DND-41 (cell line): Measurements from ENCODE around the gene RPA1.
A peak's percentile ranks its signal among the peaks of the same experiment; 100 is the strongest.

Source experiments
- ATAC-seq: fragments of 200-7000 bp; cut with Tn5 transposase; 3 replicates; pipeline ENCODE4 v1.9.1; 2021; ENCODE audit warnings: low read depth; ENCODE audit not compliant: insufficient read depth
- DNase-seq: peaks from one replicate; pipeline ENCODE4 v3.0.0-alpha.2; 2020
- H2AFZ ChIP-seq: 2 replicates; pipeline ENCODE4 v1.6.0; 2012; ENCODE audit warnings: low read depth, low read length
- H3K27ac ChIP-seq: 2 replicates; pipeline ENCODE4 v1.5.1; 2012; ENCODE audit warnings: low read length, inconsistent platforms
- H3K27me3 ChIP-seq: fragments of 200-600 bp; sonication (generic); 2 replicates; pipeline ENCODE4 v1.6.0; 2012; ENCODE audit warnings: low read length, mild to moderate bottlenecking, inconsistent platforms; ENCODE audit not compliant: insufficient read depth, poor library complexity
- H3K36me3 ChIP-seq: 2 replicates; pipeline ENCODE4 v1.5.1; 2012; ENCODE audit warnings: low read length, inconsistent platforms; ENCODE audit not compliant: insufficient read depth
- H3K4me1 ChIP-seq: 2 replicates; pipeline ENCODE4 v1.5.1; 2012; ENCODE audit warnings: mild to moderate bottlenecking, low read length; ENCODE audit not compliant: insufficient read depth
- H3K4me2 ChIP-seq: 2 replicates; pipeline ENCODE4 v1.6.0; 2012; ENCODE audit warnings: mild to moderate bottlenecking, moderate library complexity, low read length, inconsistent platforms; ENCODE audit not compliant: insufficient read depth
- H3K4me3 ChIP-seq, 2 experiments: fragments of 200-600 bp in 1 of 2; shearing (Covaris generic) in 1 of 2; 2 replicates each; pipeline ENCODE4 v1.5.1; 2012 to 2016; ENCODE audit warnings: inconsistent platforms in 2 of 2, low read length in 2 of 2, mild to moderate bottlenecking in 2 of 2, low read depth in 1 of 2, moderate library complexity in 1 of 2
- H3K79me2 ChIP-seq: 2 replicates; pipeline ENCODE4 v1.6.0; 2012; ENCODE audit warnings: low read length, inconsistent platforms; ENCODE audit not compliant: insufficient read depth
- H3K9ac ChIP-seq: 2 replicates; pipeline ENCODE4 v1.6.0; 2012; ENCODE audit warnings: low read depth, mild to moderate bottlenecking, inconsistent platforms, low read length, moderate library complexity
- H3K9me3 ChIP-seq: 2 replicates; pipeline ENCODE4 v1.5.1; 2012; ENCODE audit warnings: low read length, moderate library complexity, mild to moderate bottlenecking, inconsistent platforms; ENCODE audit not compliant: insufficient read depth, severe bottlenecking
- H4K20me1 ChIP-seq: 2 replicates; pipeline ENCODE4 v1.6.0; 2012; ENCODE audit warnings: low read length; ENCODE audit not compliant: insufficient read depth
- EZH2 ChIP-seq: IDR thresholded peaks from 3 replicates; pipeline ENCODE4 v1.6.1; 2012; ENCODE audit warnings: borderline replicate concordance, low read depth, mild to moderate bottlenecking, moderate library complexity, low read length, inconsistent platforms; ENCODE audit not compliant: severe bottlenecking
- TF ChIP-seq, protein P1 (sequence below): IDR thresholded peaks from 2 replicates; pipeline ENCODE4 v1.5.1; 2012; ENCODE audit warnings: borderline replicate concordance, low read length, moderate library complexity, mild to moderate bottlenecking; ENCODE audit not compliant: poor library complexity, severe bottlenecking; ENCODE audit errors: extremely low read depth

The RPA1 gene

DNA sequence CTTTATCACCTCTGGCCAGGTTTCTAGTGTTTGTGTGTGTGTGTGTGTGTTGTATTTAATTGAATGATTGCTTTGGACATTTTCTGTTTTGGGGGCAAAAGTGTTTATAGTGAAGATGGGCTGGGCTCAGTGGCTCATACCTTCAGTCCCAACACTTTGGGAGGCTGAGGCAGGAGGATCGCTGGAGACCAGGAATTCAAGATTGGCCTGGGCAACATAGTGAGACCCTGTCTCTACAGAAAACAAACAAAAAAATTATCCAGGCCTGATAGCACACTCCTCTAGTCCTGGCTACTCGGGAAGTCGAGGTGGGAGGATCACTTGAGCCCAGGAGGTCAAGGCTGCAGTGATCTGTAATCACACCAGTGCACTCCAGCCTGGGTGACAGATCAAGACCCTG, 37.5 kb downstream of the RPA1 start:
- no peaks in the 10 kb centered on the region for H3K27me3 ChIP-seq
- H3K4me3 ChIP-seq: no peak overlapping the region
- no peak for ATAC-seq
- no peak overlapping the region for H3K27ac ChIP-seq
- no peak overlapping the region for H2AFZ ChIP-seq
- peaks cover 45% of the 10 kb centered on the region for H3K4me1 ChIP-seq
- no peak overlapping the region for H3K9ac ChIP-seq
- no peak for DNase-seq
- H3K4me2 ChIP-seq: no peak overlapping the region
- H3K36me3 ChIP-seq: peaks cover 44% of the 10 kb centered on the region
- peaks cover 9% of the 10 kb centered on the region; the same call in 1 of the 2 replicates for H4K20me1 ChIP-seq
- TF ChIP-seq, protein P1, sequence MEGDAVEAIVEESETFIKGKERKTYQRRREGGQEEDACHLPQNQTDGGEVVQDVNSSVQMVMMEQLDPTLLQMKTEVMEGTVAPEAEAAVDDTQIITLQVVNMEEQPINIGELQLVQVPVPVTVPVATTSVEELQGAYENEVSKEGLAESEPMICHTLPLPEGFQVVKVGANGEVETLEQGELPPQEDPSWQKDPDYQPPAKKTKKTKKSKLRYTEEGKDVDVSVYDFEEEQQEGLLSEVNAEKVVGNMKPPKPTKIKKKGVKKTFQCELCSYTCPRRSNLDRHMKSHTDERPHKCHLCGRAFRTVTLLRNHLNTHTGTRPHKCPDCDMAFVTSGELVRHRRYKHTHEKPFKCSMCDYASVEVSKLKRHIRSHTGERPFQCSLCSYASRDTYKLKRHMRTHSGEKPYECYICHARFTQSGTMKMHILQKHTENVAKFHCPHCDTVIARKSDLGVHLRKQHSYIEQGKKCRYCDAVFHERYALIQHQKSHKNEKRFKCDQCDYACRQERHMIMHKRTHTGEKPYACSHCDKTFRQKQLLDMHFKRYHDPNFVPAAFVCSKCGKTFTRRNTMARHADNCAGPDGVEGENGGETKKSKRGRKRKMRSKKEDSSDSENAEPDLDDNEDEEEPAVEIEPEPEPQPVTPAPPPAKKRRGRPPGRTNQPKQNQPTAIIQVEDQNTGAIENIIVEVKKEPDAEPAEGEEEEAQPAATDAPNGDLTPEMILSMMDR: no peak
- no peak for TF ChIP-seq EZH2
- H3K9me3 ChIP-seq: no peaks in the 10 kb centered on the region
- H3K79me2 ChIP-seq: peaks cover 17% of the 10 kb centered on the region; the same call in 1 of the 2 replicates

DNA sequence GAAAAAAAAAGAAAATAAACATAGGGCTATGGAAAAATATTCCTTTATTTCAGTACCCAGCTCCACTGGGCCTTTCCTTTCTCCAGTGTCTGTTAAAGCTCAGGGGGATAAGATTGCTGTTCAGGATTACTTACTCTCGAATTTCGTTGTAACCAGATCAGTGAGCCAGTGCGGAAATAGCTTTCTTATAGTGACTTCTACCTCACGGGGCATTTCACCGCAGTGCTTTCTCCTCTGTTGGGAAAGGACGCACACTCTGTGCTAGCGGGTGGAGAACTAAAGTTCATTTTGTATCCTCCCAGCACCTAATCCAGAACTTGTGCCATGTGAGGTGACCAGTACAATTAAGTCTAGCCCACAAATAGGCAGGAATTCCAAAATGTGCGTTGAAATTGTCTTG, 38.3 kb downstream of the RPA1 start:
- Histone ChIP-seq H3K79me2 (peaks cover 20% of the 10 kb centered on the region; the same call in 1 of the 2 replicates), H2AFZ (no peak overlapping the region), H3K9me3 (no peaks in the 10 kb centered on the region), H3K4me1 (peaks cover 53% of the 10 kb centered on the region), H3K4me3 (no peak overlapping the region), H3K9ac (no peak overlapping the region), H3K27me3 (no peaks in the 10 kb centered on the region), H3K27ac (no peak overlapping the region), H4K20me1 (peaks cover 9% of the 10 kb centered on the region; the same call in 1 of the 2 replicates), H3K36me3 (peaks cover 51% of the 10 kb centered on the region), H3K4me2 (no peak overlapping the region)
- no peak for DNase-seq
- no peak for ATAC-seq
- TF ChIP-seq, protein P1: no peak
- no peak for TF ChIP-seq EZH2

GRCh38 chr17:1870592-1870991, 40.8 kb downstream of the RPA1 start:
- Histone ChIP-seq H3K4me2 (peak overlapping the region; percentile 50), H4K20me1 (peaks cover 9% of the 10 kb centered on the region; the same call in 1 of the 2 replicates), H3K4me3 (no peak overlapping the region), H3K27me3 (no peaks in the 10 kb centered on the region), H3K36me3 (peaks cover 69% of the 10 kb centered on the region), H3K79me2 (peaks cover 20% of the 10 kb centered on the region; the same call in 1 of the 2 replicates), H3K9ac (no peak overlapping the region), H2AFZ (no peak overlapping the region), H3K27ac (peak overlapping the region; percentile 76), H3K4me1 (peaks cover 53% of the 10 kb centered on the region), H3K9me3 (no peaks in the 10 kb centered on the region)
- ATAC-seq (peak; percentile 89), DNase-seq (peak; percentile 28)
- TF ChIP-seq EZH2: no peak
- TF ChIP-seq, protein P1: no peak
